AG04449 (cell line): ENCODE measurements around the gene KISS1R.

Experiments used
- CTCF ChIA-PET: fragments of 350-600 bp; formaldehyde crosslinking; extraction: SDS; loops from one replicate; lab custom pipeline; 2021; ENCODE audit warnings: antibody characterized with exemption; lab: Yijun Ruan, JAX
- POLR2A ChIA-PET: fragments of 400-600, 350-600 bp; formaldehyde crosslinking; extraction: SDS; loops from one replicate; lab custom pipeline; 2020; ENCODE audit warnings: antibody characterized with exemption, inconsistent platforms; lab: Yijun Ruan, JAX
- DNase-seq: peaks from one replicate; pipeline ENCODE4 v3.0.0-alpha.2; 2010; ENCODE audit warnings: low read depth, low spot score
- H3K4me3 ChIP-seq: 2 replicates; pipeline ENCODE4 v1.5.1; 2011; ENCODE audit warnings: low read depth, mild to moderate bottlenecking, control low read depth, low read length
- TF ChIP-seq, protein P1 (sequence below): IDR thresholded peaks from one replicate; pipeline ENCODE4 v1.5.1; 2011; ENCODE audit warnings: mild to moderate bottlenecking, moderate library complexity, low read length, control low read depth, inconsistent platforms; ENCODE audit not compliant: insufficient read depth; ENCODE audit errors: missing control alignments

The KISS1R gene

DNA sequence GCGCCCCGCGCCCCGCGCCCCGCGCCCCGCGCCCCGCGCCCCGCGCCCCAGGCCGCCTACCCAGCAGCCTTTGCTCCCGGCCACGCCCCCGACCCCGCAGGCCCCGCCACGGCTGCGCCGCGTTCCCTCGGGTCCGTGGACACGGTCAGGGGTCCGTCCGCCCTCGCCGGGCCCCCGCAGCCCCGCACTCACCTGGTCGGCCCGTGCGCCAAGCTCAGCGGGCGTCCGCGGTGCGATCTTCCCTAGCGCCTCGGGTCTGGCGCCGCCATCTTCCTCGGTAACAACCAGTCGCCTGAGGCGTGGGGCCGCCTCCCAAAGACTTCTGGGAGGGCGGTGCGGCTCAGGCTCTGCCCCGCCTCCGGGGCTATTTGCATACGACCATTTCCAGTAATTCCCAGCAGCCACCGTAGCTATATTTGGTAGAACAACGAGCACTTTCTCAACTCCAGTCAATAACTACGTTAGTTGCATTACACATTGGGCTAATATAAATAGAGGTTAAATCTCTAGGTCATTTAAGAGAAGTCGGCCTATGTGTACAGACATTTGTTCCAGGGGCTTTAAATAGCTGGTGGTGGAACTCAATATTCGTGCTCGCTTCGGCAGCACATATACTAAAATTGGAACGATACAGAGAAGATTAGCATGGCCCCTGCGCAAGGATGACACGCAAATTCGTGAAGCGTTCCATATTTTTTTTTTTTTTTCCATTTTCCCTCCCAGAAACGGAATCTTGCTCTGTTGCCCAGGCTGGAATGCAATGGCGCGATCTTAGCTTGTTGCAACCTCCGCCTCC is 24.0 kb upstream of the KISS1R start, which contains the start of the genes MED16 and RNU6-9:
MED16 (minus strand) TSS at position 294 of the 796 bp plus-strand sequence. CDS start 2,056 bp downstream, outside the sequence.
RNU6-9 (plus strand) TSS at position 591 of the 796 bp plus-strand sequence.
- POLR2A ChIA-PET: interaction anchor here (1.0 to 2.1 kb wide), 2 partner anchors 14 to 29 kb away, joined by 3 to 7 read pairs; no protein-coding TSS in a partner anchor
- CTCF ChIA-PET: interaction anchor here (0.8 to 1.8 kb wide), 5 partner anchors 14 to 124 kb away, joined by 3 to 8 read pairs (median 3); no protein-coding TSS in a partner anchor
- H3K4me3 ChIP-seq: peak within 1 kb of the TSS; percentile 80
- TF ChIP-seq, protein P1, sequence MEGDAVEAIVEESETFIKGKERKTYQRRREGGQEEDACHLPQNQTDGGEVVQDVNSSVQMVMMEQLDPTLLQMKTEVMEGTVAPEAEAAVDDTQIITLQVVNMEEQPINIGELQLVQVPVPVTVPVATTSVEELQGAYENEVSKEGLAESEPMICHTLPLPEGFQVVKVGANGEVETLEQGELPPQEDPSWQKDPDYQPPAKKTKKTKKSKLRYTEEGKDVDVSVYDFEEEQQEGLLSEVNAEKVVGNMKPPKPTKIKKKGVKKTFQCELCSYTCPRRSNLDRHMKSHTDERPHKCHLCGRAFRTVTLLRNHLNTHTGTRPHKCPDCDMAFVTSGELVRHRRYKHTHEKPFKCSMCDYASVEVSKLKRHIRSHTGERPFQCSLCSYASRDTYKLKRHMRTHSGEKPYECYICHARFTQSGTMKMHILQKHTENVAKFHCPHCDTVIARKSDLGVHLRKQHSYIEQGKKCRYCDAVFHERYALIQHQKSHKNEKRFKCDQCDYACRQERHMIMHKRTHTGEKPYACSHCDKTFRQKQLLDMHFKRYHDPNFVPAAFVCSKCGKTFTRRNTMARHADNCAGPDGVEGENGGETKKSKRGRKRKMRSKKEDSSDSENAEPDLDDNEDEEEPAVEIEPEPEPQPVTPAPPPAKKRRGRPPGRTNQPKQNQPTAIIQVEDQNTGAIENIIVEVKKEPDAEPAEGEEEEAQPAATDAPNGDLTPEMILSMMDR: no peak
- peak; percentile 49 for DNase-seq

DNA sequence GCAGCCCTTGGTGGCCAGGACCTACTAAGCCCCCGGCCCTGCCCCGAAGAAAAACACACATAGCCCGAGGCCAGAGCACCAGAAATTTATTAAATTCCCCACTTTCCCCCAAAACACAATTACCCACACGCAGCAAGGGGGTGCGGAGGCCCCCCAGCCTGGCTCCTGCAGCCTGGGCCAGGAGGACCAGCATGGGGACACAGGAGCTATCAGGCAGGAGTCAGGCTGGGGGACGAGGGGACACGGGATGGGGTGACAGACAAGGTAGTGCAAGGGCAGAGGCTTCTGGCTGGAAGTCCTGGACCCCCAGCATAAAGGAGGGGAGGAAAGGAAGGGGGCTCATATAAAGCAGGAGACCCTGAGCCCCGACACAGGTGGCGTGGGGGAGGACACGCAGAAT is 20.7 kb upstream of the KISS1R start:
- ChIA-PET POLR2A (no interaction called here), CTCF (interaction anchor here (1.2 to 1.3 kb wide), 2 partner anchors 17 to 88 kb away, joined by 3 to 4 read pairs; partner anchors contain the start of gene WDR18)

DNA sequence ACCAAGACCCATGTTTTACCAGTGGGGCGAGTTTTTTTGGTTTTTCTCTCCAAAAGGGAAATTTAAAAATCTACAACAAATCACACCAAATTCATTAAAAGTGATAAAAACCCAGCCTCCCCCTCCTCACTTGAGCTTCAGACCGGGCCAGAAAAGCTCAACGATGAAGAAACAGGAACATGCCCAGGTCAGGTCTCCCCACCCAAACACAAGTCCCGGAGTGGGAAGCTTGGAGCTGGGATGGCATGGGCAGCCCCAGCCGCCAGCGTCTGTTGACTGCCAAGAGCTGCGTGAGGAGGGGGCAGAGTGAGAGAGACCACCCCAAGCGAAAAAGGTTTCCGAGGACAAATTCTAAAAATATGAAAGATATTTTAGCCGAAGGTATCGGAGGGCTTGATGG is 20.1 kb upstream of the KISS1R start:
- ChIA-PET POLR2A (no interaction called here), CTCF (interaction anchor here (1.2 to 1.3 kb wide), 3 partner anchors 18 to 87 kb away, joined by 3 to 4 read pairs (median 3); partner anchors contain the start of gene WDR18)
- TF ChIP-seq, protein P1: no peak
- H3K4me3 ChIP-seq: no peak overlapping the region
- DNase-seq: no peak

More for the DNA sequence above, 20.7 kb upstream of the KISS1R start:
- TF ChIP-seq, protein P1: no peak
- H3K4me3 ChIP-seq: no peak overlapping the region
- DNase-seq: no peak

DNA sequence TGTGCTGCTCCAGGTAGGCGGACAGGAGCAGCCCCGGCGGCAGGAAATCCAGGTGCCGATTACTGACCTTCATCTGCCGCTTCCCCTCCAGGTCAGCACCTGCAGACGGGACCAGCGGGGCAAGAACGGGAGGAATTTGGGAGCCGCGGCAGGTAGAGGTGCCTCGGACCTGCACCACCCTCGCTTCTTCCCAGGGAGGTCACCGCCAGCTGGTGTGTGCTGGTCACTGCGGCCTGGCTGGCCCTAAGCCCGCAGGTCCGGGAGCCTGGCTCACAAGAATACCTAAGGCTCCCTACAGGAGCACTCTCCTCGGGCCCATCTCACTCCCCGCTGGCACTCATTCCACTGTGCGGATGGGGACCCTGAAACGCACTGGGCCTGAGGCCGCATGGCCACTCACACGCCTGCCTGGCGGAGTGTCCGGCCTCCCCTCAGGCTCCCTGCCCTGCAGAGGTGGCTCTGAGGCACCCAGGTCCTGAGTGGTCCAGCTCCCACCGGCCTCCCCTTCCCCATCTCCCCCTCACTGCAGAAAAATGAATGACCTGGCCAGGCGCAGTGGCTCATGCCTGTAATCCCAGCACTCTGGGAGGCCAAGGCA is 19.6 kb upstream of the KISS1R start:
- ChIA-PET POLR2A (no interaction called here), CTCF (interaction anchor here (1.2 to 1.3 kb wide), 3 partner anchors 18 to 102 kb away, joined by 3 read pairs; no protein-coding TSS in a partner anchor)
- no peak overlapping the region for H3K4me3 ChIP-seq
- TF ChIP-seq, protein P1: peak; percentile 5
- no peak for DNase-seq

DNA sequence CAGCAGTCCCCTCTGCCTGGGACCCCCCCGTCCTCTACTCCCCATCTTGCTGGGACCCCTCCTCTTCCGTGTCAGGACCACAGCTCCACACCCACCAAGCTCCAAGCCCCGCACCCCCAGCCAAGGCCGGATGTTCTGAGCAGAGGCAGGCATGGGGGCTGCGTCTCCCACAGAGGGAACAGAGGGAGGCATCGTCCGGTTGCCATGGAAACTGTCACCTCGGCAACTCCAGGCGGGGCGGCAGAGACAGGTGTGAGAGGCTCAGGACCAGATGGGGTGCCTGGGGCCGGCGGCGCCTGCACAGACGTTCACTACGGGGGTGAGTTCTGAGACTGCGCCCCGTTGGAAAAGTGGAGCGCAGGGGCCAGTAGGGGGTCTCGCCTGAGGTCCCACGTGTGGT is 18.5 kb upstream of the KISS1R start:
- no peak overlapping the region for H3K4me3 ChIP-seq
- POLR2A ChIA-PET: no interaction called here
- TF ChIP-seq, protein P1: no peak
- no peak for DNase-seq
- CTCF ChIA-PET: interaction anchor here (1.2 kb wide), 1 partner anchor 100 kb away, joined by 3 read pairs; no protein-coding TSS in a partner anchor
